Measurements from ENCODE around the gene SIRT1.

Gene SIRT1

GRCh38 chr10:67883710-67884312 is 645 bp upstream of the SIRT1 start:
- no peaks in the 10 kb centered on the region for H3K9me3 ChIP-seq (replicated peaks; ENCODE audit: insufficient read depth, low read length)
- peak overlapping the region; percentile 36; the same call in 1 of the 2 replicates for H3K9ac ChIP-seq (ENCODE audit: low read length)
- H3K4me2 ChIP-seq (ENCODE audit: low read depth, low read length), result peak overlapping the region; percentile 91
- no peak for TF ChIP-seq EZH2phosphoT487 (IDR thresholded peaks at IDR 0.05; ENCODE audit: low read length)
- TF ChIP-seq, protein P1, sequence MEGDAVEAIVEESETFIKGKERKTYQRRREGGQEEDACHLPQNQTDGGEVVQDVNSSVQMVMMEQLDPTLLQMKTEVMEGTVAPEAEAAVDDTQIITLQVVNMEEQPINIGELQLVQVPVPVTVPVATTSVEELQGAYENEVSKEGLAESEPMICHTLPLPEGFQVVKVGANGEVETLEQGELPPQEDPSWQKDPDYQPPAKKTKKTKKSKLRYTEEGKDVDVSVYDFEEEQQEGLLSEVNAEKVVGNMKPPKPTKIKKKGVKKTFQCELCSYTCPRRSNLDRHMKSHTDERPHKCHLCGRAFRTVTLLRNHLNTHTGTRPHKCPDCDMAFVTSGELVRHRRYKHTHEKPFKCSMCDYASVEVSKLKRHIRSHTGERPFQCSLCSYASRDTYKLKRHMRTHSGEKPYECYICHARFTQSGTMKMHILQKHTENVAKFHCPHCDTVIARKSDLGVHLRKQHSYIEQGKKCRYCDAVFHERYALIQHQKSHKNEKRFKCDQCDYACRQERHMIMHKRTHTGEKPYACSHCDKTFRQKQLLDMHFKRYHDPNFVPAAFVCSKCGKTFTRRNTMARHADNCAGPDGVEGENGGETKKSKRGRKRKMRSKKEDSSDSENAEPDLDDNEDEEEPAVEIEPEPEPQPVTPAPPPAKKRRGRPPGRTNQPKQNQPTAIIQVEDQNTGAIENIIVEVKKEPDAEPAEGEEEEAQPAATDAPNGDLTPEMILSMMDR (IDR thresholded peaks at IDR 0.05; ENCODE audit: low read length), result no peak
- no peak for TF ChIP-seq EZH2 (optimal IDR thresholded peaks at IDR 0.05; ENCODE audit: low read depth, low read length)
- peaks cover 34% of the 10 kb centered on the region for H3K79me2 ChIP-seq (ENCODE audit: low read length)
- peaks cover 21% of the 10 kb centered on the region for H3F3A ChIP-seq (ENCODE audit: insufficient read depth, low read length)
- peak overlapping the region; percentile 97 for H2AFZ ChIP-seq (ENCODE audit: low read length)
- peak overlapping the region; percentile 70 for H3K4me3 ChIP-seq (ENCODE audit: low read length)
- H3K36me3 ChIP-seq (replicated peaks; ENCODE audit: insufficient read depth, low read length), result peaks cover 5% of the 10 kb centered on the region; the same call in 1 of the 2 replicates
- no peaks in the 10 kb centered on the region for H3K27me3 ChIP-seq (replicated peaks; ENCODE audit: insufficient read depth, low read length)
- no peaks in the 10 kb centered on the region for H4K20me1 ChIP-seq (ENCODE audit: insufficient read depth, low read length)
- H3K9me2 ChIP-seq (replicated peaks; ENCODE audit: insufficient read depth, low read length), result no peaks in the 10 kb centered on the region
- peak overlapping the region; percentile 70; the same call in 1 of the 2 replicates for H3K27ac ChIP-seq (ENCODE audit: low read length)
- DNase-seq, result no peak
- peaks cover 8% of the 10 kb centered on the region; the same call in 1 of the 2 replicates for H3K4me1 ChIP-seq (ENCODE audit: low read length)

DNA sequence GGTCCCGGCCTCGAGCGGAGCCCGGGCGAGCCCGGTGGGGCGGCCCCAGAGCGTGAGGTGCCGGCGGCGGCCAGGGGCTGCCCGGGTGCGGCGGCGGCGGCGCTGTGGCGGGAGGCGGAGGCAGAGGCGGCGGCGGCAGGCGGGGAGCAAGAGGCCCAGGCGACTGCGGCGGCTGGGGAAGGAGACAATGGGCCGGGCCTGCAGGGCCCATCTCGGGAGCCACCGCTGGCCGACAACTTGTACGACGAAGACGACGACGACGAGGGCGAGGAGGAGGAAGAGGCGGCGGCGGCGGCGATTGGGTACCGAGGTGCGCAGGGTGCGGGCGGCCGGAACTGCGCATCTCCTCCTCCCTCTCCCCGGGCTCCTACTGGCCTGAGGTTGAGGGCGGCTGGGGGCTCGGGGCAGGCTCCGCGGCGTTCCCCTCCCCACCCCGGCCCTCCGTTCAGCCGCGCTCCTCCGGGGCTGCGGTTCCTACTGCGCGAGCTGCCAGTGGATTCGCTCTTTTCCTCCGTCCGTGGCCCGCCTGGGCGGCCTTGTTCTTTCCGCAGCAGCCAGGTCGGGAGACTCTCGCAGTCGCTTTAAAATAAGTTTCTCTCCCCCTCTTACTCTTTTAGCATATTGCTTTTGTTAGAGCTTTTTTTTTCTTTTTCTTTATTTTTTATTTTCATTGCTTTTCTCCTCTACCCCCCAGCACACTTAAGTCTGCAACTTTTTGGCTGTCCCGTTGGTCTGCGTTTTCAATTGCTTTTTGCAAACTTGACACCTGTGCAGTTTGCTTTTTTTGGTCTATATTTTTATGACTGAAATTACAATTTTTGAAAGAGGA is 600 bp downstream of the SIRT1 start:
- H3K9ac ChIP-seq (ENCODE audit: low read length), result peak overlapping the region; percentile 59
- H3K27ac ChIP-seq (ENCODE audit: low read length), result peak overlapping the region; percentile 70; the same call in 1 of the 2 replicates
- no peaks in the 10 kb centered on the region for H3K9me2 ChIP-seq (replicated peaks; ENCODE audit: insufficient read depth, low read length)
- H3K36me3 ChIP-seq (replicated peaks; ENCODE audit: insufficient read depth, low read length), result peaks cover 5% of the 10 kb centered on the region; the same call in 1 of the 2 replicates
- peak overlapping the region; percentile 36 for H3K4me2 ChIP-seq (ENCODE audit: low read depth, low read length)
- H3K9me3 ChIP-seq (replicated peaks; ENCODE audit: insufficient read depth, low read length), result no peaks in the 10 kb centered on the region
- H3K4me1 ChIP-seq (ENCODE audit: low read length), result peaks cover 8% of the 10 kb centered on the region; the same call in 1 of the 2 replicates
- TF ChIP-seq EZH2 (optimal IDR thresholded peaks at IDR 0.05; ENCODE audit: low read depth, low read length) (no peak), EZH2phosphoT487 (IDR thresholded peaks at IDR 0.05; ENCODE audit: low read length) (no peak)
- TF ChIP-seq, protein P1 (IDR thresholded peaks at IDR 0.05; ENCODE audit: low read length), result no peak
- peak; percentile 70 for DNase-seq
- peaks cover 45% of the 10 kb centered on the region for H3K79me2 ChIP-seq (ENCODE audit: low read length)
- no peaks in the 10 kb centered on the region for H4K20me1 ChIP-seq (ENCODE audit: insufficient read depth, low read length)
- H3K27me3 ChIP-seq (replicated peaks; ENCODE audit: insufficient read depth, low read length), result no peaks in the 10 kb centered on the region
- H2AFZ ChIP-seq (ENCODE audit: low read length), result peak overlapping the region; percentile 47
- H3F3A ChIP-seq (ENCODE audit: insufficient read depth, low read length), result peaks cover 21% of the 10 kb centered on the region
- peak overlapping the region; percentile 60 for H3K4me3 ChIP-seq (ENCODE audit: low read length)

DNA sequence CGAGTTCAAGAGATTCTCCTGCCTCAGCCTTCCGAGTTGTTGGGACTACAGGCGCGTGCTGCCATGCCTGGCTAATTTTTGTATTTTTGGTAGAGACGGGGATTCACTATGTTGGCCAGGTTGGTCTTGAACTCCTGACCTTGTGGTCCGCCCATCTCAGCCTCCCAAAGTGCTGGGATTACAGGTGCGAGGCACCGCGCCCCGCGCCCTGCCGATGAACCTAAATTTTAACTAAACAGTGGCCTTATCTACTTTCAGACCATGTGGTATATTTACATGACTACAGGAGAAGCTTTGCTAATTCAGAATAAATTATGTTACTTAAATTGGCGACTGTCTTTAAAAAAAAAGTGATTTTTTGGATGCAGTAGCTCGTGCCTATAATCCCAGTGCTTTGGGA is 9.2 kb downstream of the SIRT1 start:
- no peak overlapping the region for H3K4me3 ChIP-seq (ENCODE audit: low read length)
- no peaks in the 10 kb centered on the region for H3K27me3 ChIP-seq (replicated peaks; ENCODE audit: insufficient read depth, low read length)
- H3K36me3 ChIP-seq (replicated peaks; ENCODE audit: insufficient read depth, low read length), result peaks cover 6% of the 10 kb centered on the region; the same call in 1 of the 2 replicates
- H3K4me2 ChIP-seq (ENCODE audit: low read depth, low read length), result no peak overlapping the region
- H3K9ac ChIP-seq (ENCODE audit: low read length), result no peak overlapping the region
- H3F3A ChIP-seq (ENCODE audit: insufficient read depth, low read length), result no peaks in the 10 kb centered on the region
- peaks cover 58% of the 10 kb centered on the region for H3K79me2 ChIP-seq (ENCODE audit: low read length)
- no peak overlapping the region for H2AFZ ChIP-seq (ENCODE audit: low read length)
- H3K9me2 ChIP-seq (replicated peaks; ENCODE audit: insufficient read depth, low read length), result no peaks in the 10 kb centered on the region
- H3K9me3 ChIP-seq (replicated peaks; ENCODE audit: insufficient read depth, low read length), result no peaks in the 10 kb centered on the region
- H3K4me1 ChIP-seq (ENCODE audit: low read length), result no peaks in the 10 kb centered on the region
- no peak for TF ChIP-seq EZH2 (optimal IDR thresholded peaks at IDR 0.05; ENCODE audit: low read depth, low read length)
- TF ChIP-seq EZH2phosphoT487 (IDR thresholded peaks at IDR 0.05; ENCODE audit: low read length), result no peak
- TF ChIP-seq, protein P1 (IDR thresholded peaks at IDR 0.05; ENCODE audit: low read length), result no peak
- no peak for DNase-seq
- no peak overlapping the region for H3K27ac ChIP-seq (ENCODE audit: low read length)
- H4K20me1 ChIP-seq (ENCODE audit: insufficient read depth, low read length), result no peaks in the 10 kb centered on the region

Data from MM.1S (cell line).